Thoracic aorta (tissue), 2 donors: ENCODE measurements around the gene NFIA. TPM values are rescaled to one million over a fixed set of nuclear protein-coding genes. Genes with fewer than 3 reads are reported as not detected.

ENCODE experiments used
- ATAC-seq: fragments of 150-250 bp; one replicate; pipeline ENCODE4 v1.8.0; 2017; ENCODE audit warnings: low read depth; ENCODE audit not compliant: insufficient number of reproducible peaks, low FRiP score
- DNase-seq: peaks from one replicate; pipeline ENCODE4 v3.0.0-alpha.2; 2020; ENCODE audit warnings: low spot score
- H3K27ac ChIP-seq, 2 donors: fragments of 200-600 bp; sonication (generic); 1 replicate in 1 of 2; 2 replicates in 1 of 2; pipeline ENCODE4 v1.5.1; 2016; ENCODE audit warnings: mild to moderate bottlenecking in 2 of 2, moderate library complexity in 2 of 2
- H3K27me3 ChIP-seq: fragments of 200-600 bp; sonication (generic); replicated peaks from 2 replicates; pipeline ENCODE4 v1.6.0; 2016; ENCODE audit warnings: mild to moderate bottlenecking; ENCODE audit not compliant: insufficient read depth
- H3K36me3 ChIP-seq: fragments of 200-600 bp; sonication (generic); one replicate; pipeline ENCODE4 v1.5.1; 2016
- H3K4me1 ChIP-seq, 2 donors: fragments of 200-600 bp; sonication (generic); 1 replicate in 1 of 2; 2 replicates in 1 of 2; pipeline versions ENCODE4 v1.5.1 to v1.6.0; 2016; ENCODE audit warnings: low read depth in 2 of 2, mild to moderate bottlenecking in 1 of 2; ENCODE audit not compliant: control insufficient read depth in 1 of 2
- H3K4me3 ChIP-seq: fragments of 200-600 bp; sonication (generic); 2 replicates; pipeline ENCODE4 v1.5.1; 2016; ENCODE audit warnings: mild to moderate bottlenecking
- H3K9me3 ChIP-seq: fragments of 200-600 bp; sonication (generic); 2 replicates; pipeline ENCODE4 v1.5.1; 2016
- CTCF ChIP-seq: fragments of 200-600 bp; sonication (generic); IDR thresholded peaks from one replicate; pipeline ENCODE4 v1.5.1; 2019; ENCODE audit warnings: antibody characterized with exemption
- total RNA-seq, 2 donors: library from RNA; depleted of rRNA; stranded (reverse); fragments of >200 nt; gene quantifications; one replicate each; pipeline versions ENCODE4 v1.1.0 to v1.2.3, GENCODE V29; 2016

The NFIA gene
- total RNA-seq, 2 donors from 2014 or later: 99.8 to 118 TPM

- H3K27me3 ChIP-seq: no peaks in the 10 kb centered on the region
- H3K4me3 ChIP-seq: no peak overlapping the region
- no peaks in the 10 kb centered on the region for H3K36me3 ChIP-seq
- no peak for DNase-seq
- H3K27ac ChIP-seq: peak overlapping the region; percentile 24
- no peak for TF ChIP-seq CTCF
- no peak for ATAC-seq
- peaks cover 32 to 90% of the 10 kb centered on the region in 2 donors for H3K4me1 ChIP-seq
- no peaks in the 10 kb centered on the region for H3K9me3 ChIP-seq
These were observed 118.7 kb downstream of the NFIA start for GRCh38 chr1:61201035-61201434.

- no peak for ATAC-seq
- Histone ChIP-seq H3K36me3 (no peaks in the 10 kb centered on the region), H3K27ac (peak overlapping the region; percentile 59 to 62), H3K4me3 (peak overlapping the region; percentile 30), H3K9me3 (no peaks in the 10 kb centered on the region), H3K4me1 (peaks cover 28 to 88% of the 10 kb centered on the region in 2 donors), H3K27me3 (no peaks in the 10 kb centered on the region)
- no peak for DNase-seq
- no peak for TF ChIP-seq CTCF
These were observed 120.7 kb downstream of the NFIA start for GRCh38 chr1:61202854-61203598.

GRCh38 chr1:61204528-61204927 is 122.2 kb downstream of the NFIA start:
- no peak for DNase-seq

GRCh38 chr1:61207416-61207815 is 125.1 kb downstream of the NFIA start:
- ATAC-seq (no peak), DNase-seq (no peak)
- no peaks in the 10 kb centered on the region for H3K9me3 ChIP-seq
- H3K27me3 ChIP-seq: no peaks in the 10 kb centered on the region
- H3K36me3 ChIP-seq: no peaks in the 10 kb centered on the region
- H3K27ac ChIP-seq: no peak overlapping the region
- TF ChIP-seq CTCF: no peak
- peaks cover 34 to 86% of the 10 kb centered on the region in 2 donors for H3K4me1 ChIP-seq
- H3K4me3 ChIP-seq: no peak overlapping the region

More at GRCh38 chr1:61204528-61204927, 122.2 kb downstream of the NFIA start:
- no peaks in the 10 kb centered on the region for H3K36me3 ChIP-seq
- peak overlapping the region; percentile 36 to 42 for H3K27ac ChIP-seq
- H3K4me3 ChIP-seq: no peak overlapping the region
- no peak for TF ChIP-seq CTCF
- no peaks in the 10 kb centered on the region for H3K27me3 ChIP-seq
- peaks cover 33 to 88% of the 10 kb centered on the region in 2 donors for H3K4me1 ChIP-seq
- ATAC-seq: no peak
- no peaks in the 10 kb centered on the region for H3K9me3 ChIP-seq

GRCh38 chr1:61208172-61208571 is 125.8 kb downstream of the NFIA start:
- H3K4me3 ChIP-seq: no peak overlapping the region
- no peak for TF ChIP-seq CTCF
- H3K27ac ChIP-seq: peak overlapping the region; percentile 42 to 49
- peaks cover 28 to 79% of the 10 kb centered on the region in 2 donors for H3K4me1 ChIP-seq
- no peak for DNase-seq
- no peaks in the 10 kb centered on the region for H3K36me3 ChIP-seq
- no peaks in the 10 kb centered on the region for H3K9me3 ChIP-seq
- H3K27me3 ChIP-seq: no peaks in the 10 kb centered on the region
- no peak for ATAC-seq
